Fibroblast of villous mesenchyme (primary cell): ENCODE data around the gene ENPP6. TPM values are rescaled to one million over a fixed set of nuclear protein-coding genes. Genes with fewer than 3 reads are reported as not detected.

Experiments used
- DNase-seq: peaks from one replicate; pipeline ENCODE4 v3.0.0-alpha.2; 2010; ENCODE audit warnings: low read depth
- H3K4me3 ChIP-seq: 2 replicates; pipeline ENCODE4 v1.5.1; 2011; ENCODE audit warnings: low read depth, mild to moderate bottlenecking, low read length
- total RNA-seq: library from RNA; depleted of rRNA; stranded (reverse); fragments of >200 nt; gene quantifications from 2 replicates; pipeline ENCODE4 v1.2.3, GENCODE V29; 2012
- TF ChIP-seq, protein P1 (sequence below): IDR thresholded peaks from 2 replicates; pipeline ENCODE4 v1.5.1; 2012; ENCODE audit warnings: low read depth, mild to moderate bottlenecking, low read length; ENCODE audit not compliant: insufficient read depth

Gene ENPP6
- total RNA-seq, 1 donor: not detected

DNA sequence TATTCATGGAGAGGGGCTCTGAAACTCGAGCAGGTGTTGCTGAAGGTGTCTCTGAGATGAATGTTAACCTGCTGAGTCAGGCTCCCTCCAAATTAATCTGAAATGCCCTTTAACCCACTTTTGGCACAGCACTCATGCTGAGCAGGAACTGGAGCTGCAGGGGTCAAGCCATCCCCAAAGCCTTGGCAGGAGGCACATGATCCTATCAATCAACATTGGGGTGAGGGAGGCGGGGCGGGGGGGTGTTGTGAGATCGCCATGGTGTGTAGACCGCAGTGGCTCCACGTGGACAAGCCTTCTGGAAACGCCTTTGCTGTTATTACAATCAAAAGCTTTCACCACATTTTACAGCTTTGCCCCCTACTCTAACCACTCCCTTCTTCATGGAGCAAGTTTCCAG, 16.5 kb downstream of the ENPP6 start:
- no peak for DNase-seq
- TF ChIP-seq, protein P1, sequence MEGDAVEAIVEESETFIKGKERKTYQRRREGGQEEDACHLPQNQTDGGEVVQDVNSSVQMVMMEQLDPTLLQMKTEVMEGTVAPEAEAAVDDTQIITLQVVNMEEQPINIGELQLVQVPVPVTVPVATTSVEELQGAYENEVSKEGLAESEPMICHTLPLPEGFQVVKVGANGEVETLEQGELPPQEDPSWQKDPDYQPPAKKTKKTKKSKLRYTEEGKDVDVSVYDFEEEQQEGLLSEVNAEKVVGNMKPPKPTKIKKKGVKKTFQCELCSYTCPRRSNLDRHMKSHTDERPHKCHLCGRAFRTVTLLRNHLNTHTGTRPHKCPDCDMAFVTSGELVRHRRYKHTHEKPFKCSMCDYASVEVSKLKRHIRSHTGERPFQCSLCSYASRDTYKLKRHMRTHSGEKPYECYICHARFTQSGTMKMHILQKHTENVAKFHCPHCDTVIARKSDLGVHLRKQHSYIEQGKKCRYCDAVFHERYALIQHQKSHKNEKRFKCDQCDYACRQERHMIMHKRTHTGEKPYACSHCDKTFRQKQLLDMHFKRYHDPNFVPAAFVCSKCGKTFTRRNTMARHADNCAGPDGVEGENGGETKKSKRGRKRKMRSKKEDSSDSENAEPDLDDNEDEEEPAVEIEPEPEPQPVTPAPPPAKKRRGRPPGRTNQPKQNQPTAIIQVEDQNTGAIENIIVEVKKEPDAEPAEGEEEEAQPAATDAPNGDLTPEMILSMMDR: no peak
- H3K4me3 ChIP-seq: no peak overlapping the region

DNA sequence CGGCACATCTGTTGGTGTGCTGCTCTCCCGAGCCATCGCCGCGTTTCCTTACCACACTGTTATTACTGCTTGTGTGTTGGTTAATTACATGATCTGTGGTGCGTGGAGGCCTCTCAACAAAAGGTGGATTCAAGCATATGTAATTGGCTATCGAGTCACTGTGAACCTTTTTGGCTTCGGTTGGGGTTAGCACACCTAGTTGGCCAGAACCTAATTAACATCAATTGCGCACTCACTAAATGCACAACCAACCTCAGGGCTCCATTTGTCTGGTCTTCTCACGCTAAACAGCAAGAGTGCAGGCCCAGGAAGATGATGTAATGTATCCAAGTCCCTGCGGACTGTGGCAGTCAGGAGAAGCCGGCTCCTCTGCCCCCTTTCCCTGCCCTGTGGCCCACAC, 17.4 kb downstream of the ENPP6 start:
- DNase-seq: no peak
- TF ChIP-seq, protein P1: no peak
- no peak overlapping the region for H3K4me3 ChIP-seq

DNA sequence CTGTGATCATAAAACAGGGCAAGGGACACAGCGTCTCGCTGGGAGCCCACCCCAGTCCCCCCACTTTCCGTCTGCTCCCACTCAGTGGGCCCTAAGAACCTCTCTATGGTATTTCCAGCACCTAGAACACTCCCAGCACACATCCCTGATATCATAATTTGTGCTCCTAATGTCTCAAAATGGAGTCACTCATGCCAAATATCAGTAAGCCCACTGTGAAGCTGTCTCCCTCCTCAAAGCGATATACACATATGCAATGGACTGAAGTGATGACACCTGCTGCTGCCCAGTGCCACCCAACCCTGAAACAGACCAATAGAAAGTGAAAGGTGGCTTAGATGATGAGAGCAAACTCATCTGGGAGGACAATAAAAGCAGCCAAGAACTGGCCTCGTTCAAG, 17.9 kb downstream of the ENPP6 start:
- no peak overlapping the region for H3K4me3 ChIP-seq
- no peak for DNase-seq
- TF ChIP-seq, protein P1: no peak

DNA sequence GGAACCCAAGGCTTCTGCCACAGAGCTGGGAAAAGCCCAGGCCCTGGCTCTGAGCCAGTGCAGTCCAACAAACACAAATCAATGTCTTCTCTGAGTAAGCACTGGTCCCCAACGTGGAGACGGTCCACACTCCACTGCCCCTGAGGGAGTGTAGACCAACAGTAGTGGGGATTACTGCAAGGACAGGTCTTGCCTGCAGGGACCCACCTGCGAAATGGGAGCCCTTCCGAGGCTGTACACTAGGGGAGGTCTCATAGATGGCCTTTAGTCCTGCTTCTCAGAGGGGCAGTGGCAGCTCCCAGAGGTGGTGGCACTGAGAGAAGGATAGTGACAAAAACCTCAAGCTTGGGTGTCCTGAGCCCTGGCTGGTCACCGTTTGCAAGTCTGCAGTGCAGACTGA, 19.5 kb downstream of the ENPP6 start:
- DNase-seq: no peak
- H3K4me3 ChIP-seq: no peak overlapping the region
- TF ChIP-seq, protein P1: no peak

DNA sequence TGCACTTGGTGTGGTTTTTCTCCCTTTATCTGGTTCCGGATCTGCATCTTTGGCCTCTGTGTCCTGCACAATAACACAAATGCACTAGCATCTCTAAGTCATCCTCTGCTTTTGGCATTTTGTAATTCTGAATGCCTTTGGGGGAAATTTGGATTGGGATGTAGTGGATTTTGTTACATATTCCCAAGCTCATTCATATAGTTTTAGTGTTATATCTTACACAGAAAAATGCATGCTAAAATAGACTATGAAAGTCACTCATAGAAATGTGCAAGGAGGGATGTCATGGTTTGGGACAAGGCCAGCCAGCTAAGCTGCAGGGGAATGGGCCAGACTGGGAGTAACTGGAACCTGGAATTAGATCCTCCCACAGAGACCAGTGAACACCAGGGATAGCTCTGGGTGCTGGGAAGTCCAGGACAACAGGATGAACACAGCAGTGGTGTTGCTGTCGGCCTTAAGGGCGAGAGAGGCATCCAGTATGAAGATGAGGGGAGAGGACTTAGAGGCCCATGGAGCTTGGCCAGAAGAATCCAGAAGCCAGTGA, 20.1 kb downstream of the ENPP6 start:
- TF ChIP-seq, protein P1: no peak
- no peak for DNase-seq
- H3K4me3 ChIP-seq: no peak overlapping the region

DNA sequence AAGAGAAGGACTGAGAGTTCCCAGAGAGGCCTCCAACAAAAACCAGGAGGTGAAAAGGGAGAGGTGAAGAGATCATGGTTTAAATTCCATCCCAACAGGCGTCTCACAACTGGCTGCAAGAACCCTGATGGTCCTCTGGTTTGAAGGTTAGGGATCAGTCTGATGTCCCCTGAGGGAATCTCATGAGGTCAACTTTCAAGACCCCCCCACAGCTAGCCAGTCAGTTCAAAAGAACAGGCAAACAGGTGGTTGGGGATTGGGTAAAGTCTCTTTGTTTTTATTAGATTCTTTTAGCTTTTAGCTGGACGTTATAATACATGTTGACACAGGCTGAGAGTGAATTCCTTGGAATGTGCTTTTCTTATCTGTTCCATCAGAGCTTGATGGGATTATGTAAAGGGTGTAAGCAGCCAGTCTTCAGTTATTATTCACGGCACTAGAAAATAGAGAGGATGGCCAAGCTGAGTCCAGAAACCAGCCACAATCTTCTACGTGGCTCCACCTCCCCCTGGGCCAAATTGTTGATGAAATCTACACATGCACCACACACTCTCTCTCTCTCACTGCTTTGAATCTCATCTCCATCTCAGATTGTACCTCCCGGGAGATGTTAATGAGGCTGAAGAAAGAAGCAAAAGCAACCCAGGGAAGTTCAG, 20.8 kb downstream of the ENPP6 start:
- TF ChIP-seq, protein P1: no peak
- peak; percentile 2 for DNase-seq
- H3K4me3 ChIP-seq: no peak overlapping the region
